ENCODE measurements around the gene ARHGAP25.

DNA sequence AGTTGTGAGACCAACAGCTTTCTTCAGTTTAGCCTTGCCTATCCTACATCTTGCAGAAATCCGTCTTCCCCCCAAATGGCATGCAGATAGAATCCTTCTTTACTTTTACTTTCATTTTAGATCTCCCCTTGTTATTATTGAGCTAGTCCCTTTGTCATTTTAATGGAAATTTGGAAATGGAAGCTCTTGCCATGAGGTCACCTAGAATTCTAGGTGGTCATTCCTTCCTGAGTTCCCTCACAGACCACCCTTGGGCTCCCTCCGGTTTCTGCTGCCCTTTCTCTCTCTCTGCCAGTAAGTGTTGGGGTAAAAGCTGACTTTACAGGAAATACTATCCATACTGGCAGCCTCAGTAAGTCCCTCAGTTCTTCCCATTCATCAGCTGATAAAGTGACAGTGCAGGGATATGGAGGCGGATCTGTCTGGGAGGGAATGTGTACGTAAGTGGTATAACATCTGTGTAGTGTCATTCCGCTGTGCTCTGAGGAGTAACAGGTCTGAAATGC lies 30.2 kb downstream of the ARHGAP25 start:
- TF ChIP-seq, protein P1, sequence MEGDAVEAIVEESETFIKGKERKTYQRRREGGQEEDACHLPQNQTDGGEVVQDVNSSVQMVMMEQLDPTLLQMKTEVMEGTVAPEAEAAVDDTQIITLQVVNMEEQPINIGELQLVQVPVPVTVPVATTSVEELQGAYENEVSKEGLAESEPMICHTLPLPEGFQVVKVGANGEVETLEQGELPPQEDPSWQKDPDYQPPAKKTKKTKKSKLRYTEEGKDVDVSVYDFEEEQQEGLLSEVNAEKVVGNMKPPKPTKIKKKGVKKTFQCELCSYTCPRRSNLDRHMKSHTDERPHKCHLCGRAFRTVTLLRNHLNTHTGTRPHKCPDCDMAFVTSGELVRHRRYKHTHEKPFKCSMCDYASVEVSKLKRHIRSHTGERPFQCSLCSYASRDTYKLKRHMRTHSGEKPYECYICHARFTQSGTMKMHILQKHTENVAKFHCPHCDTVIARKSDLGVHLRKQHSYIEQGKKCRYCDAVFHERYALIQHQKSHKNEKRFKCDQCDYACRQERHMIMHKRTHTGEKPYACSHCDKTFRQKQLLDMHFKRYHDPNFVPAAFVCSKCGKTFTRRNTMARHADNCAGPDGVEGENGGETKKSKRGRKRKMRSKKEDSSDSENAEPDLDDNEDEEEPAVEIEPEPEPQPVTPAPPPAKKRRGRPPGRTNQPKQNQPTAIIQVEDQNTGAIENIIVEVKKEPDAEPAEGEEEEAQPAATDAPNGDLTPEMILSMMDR (conservative IDR thresholded peaks at IDR 0.05; ENCODE audit: low read depth, low read length) = no peak
- TF ChIP-seq RCOR1 (IDR thresholded peaks at IDR 0.05; ENCODE audit: insufficient replicate concordance, low read length) (no peak), POLR2A (IDR thresholded peaks at IDR 0.05; ENCODE audit: low read depth, low read length) (no peak), CEBPB (IDR thresholded peaks at IDR 0.05; ENCODE audit: low read depth, low read length) (no peak), FOS (IDR thresholded peaks at IDR 0.05; ENCODE audit: low read depth, low read length) (no peak)
